ENCODE data around the gene EHD4.

The EHD4 gene

DNA sequence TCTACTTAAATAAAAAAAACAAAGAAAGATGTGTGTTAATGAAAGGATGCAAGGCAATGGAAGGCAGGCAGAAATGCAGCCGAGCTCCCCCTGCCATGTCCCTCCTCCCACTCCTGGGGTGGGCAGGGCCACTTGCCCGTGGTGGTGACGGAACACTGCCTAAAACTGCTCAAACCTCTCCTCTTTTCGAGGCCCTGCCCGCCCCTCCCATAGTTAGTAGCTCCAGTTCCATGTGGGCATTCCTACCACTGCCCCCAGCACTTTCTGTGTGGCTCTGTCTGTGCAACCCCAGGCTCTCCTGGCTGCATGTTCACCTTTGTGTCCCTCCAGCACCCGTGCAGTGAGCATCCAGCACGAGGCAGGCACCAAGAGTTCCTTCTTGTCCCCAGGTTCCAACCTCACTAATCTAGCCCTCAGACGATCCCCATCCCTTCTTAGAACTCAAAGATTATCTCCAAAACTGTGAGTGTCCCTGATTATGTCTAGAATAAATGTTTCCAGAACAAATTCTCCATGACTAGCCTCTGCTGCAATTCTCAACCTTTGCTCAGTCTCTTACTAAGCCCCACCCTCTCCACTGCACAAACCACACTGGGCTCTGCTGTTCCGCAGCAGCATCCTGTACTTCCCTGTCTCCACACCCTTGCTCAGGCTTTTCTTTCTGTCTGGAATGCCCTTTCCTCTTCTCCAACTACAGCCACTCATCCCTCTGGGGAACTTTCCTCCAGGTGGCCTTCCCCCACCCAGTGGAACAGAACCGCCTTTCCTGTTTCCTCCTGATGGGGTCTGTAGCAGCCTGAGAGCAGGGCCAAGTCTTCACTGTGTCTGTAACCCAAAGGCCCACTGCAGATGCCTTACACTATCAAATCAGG lies 45.9 kb downstream of the EHD4 start:
- Histone ChIP-seq H3K4me3 (ENCODE audit: extremely low read depth, insufficient read depth, low read length, poor library complexity, severe bottlenecking) (no peak overlapping the region), H3K4me1 (ENCODE audit: control insufficient read depth, insufficient read depth, low read length, poor library complexity, severe bottlenecking) (peaks cover 25% of the 10 kb centered on the region), H3K9me3 (ENCODE audit: control insufficient read depth, low read length) (no peaks in the 10 kb centered on the region), H3K36me3 (ENCODE audit: control insufficient read depth, insufficient read depth, low read length) (peaks cover 36% of the 10 kb centered on the region), H3K27ac (ENCODE audit: low read depth, low read length, severe bottlenecking) (no peak overlapping the region)
- 91% methylated on average over 8 of the region's 10 CpGs for WGBS, 2 experiments (ENCODE audit: insufficient coverage in 2 of 2)

GRCh38 chr15:41925086-41925608 lies 47.2 kb downstream of the EHD4 start:
- Histone ChIP-seq H3K36me3 (ENCODE audit: control insufficient read depth, insufficient read depth, low read length) (peaks cover 38% of the 10 kb centered on the region), H3K27ac (ENCODE audit: low read depth, low read length, severe bottlenecking) (no peak overlapping the region), H3K9me3 (ENCODE audit: control insufficient read depth, low read length) (no peaks in the 10 kb centered on the region), H3K4me1 (ENCODE audit: control insufficient read depth, insufficient read depth, low read length, poor library complexity, severe bottlenecking) (peaks cover 32% of the 10 kb centered on the region), H3K4me3 (ENCODE audit: extremely low read depth, insufficient read depth, low read length, poor library complexity, severe bottlenecking) (no peak overlapping the region)
- 96 to 97% methylated on average over 4 of the region's 7 CpGs for WGBS, 2 experiments (ENCODE audit: insufficient coverage in 2 of 2)

DNA sequence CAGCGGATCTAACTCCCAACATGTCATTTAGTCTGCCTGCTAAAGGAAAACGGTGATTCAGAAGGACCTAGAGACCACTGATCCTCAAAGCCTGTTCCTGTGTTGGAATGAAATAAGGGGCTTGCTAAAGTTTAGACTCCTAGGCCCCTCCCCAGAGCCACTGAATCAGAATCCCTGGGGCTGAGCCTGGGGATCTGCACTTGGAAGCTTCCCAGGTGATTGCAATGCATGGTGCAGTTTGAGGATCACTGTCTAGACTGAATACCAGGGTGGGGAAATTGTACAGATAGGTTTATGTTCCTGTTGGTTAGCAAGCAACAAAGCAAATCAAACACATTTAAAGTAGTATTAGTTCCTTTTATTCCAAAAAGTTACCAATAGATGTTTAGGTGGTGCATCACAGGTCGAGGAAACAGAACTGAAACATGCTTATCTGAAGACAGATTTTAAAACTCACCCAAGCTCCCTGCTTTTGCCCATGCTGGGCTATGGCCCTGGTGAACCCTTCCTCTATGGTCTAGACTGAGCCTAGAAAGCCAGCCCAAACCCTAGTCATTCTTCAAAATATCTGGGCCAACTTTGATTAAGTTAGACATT lies 48.9 kb downstream of the EHD4 start:
- Histone ChIP-seq H3K4me1 (ENCODE audit: control insufficient read depth, insufficient read depth, low read length, poor library complexity, severe bottlenecking) (peaks cover 25% of the 10 kb centered on the region), H3K36me3 (ENCODE audit: control insufficient read depth, insufficient read depth, low read length) (peaks cover 49% of the 10 kb centered on the region), H3K27ac (ENCODE audit: low read depth, low read length, severe bottlenecking) (no peak overlapping the region), H3K9me3 (ENCODE audit: control insufficient read depth, low read length) (no peaks in the 10 kb centered on the region), H3K4me3 (ENCODE audit: extremely low read depth, insufficient read depth, low read length, poor library complexity, severe bottlenecking) (no peak overlapping the region)
- 71 to 94% methylated on average over 1 to 2 of the region's 3 CpGs for WGBS, 2 experiments (ENCODE audit: insufficient coverage in 2 of 2)

- H3K4me1 ChIP-seq (ENCODE audit: control insufficient read depth, insufficient read depth, low read length, poor library complexity, severe bottlenecking), result peaks cover 22% of the 10 kb centered on the region
- WGBS, 2 experiments (ENCODE audit: insufficient coverage in 2 of 2), result 93 to 94% methylated on average over 5 to 9 of the region's 9 CpGs
- peaks cover 52% of the 10 kb centered on the region for H3K36me3 ChIP-seq (ENCODE audit: control insufficient read depth, insufficient read depth, low read length)
- H3K4me3 ChIP-seq (ENCODE audit: extremely low read depth, insufficient read depth, low read length, poor library complexity, severe bottlenecking), result no peak overlapping the region
- H3K27ac ChIP-seq (ENCODE audit: low read depth, low read length, severe bottlenecking), result no peak overlapping the region
- no peaks in the 10 kb centered on the region for H3K9me3 ChIP-seq (ENCODE audit: control insufficient read depth, low read length)
Measured at GRCh38 chr15:41922353-41922752, 50.0 kb downstream of the EHD4 start.

- Histone ChIP-seq H3K27ac (ENCODE audit: low read depth, low read length, severe bottlenecking) (peak overlapping the region; percentile 3), H3K9me3 (ENCODE audit: control insufficient read depth, low read length) (no peaks in the 10 kb centered on the region), H3K4me3 (ENCODE audit: extremely low read depth, insufficient read depth, low read length, poor library complexity, severe bottlenecking) (no peak overlapping the region), H3K36me3 (ENCODE audit: control insufficient read depth, insufficient read depth, low read length) (peaks cover 52% of the 10 kb centered on the region), H3K4me1 (ENCODE audit: control insufficient read depth, insufficient read depth, low read length, poor library complexity, severe bottlenecking) (peaks cover 20% of the 10 kb centered on the region)
- WGBS, 2 experiments (ENCODE audit: insufficient coverage in 2 of 2), result 81 to 90% methylated on average over 3 of the region's 5 CpGs
Measured at GRCh38 chr15:41921639-41922038, 50.7 kb downstream of the EHD4 start.

DNA sequence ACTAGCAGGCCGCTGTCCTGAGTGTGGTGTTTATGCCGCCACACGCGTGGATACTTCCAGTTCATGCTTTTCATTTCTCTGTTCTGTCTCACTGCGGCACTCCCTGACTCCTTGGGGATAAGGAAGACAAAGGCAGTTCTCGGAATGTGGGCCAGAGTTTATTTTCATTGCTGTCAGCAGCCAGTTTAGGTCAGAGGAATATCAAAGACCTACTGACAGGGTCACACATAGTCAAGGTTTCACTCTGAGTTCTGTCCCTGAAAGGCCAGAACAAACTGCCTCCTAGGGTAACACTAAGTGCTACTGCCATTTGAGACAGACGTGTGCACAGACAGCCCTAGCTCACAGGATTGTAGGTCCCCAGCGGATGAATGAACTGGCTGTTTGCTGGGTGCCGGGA lies 51.2 kb downstream of the EHD4 start:
- Histone ChIP-seq H3K9me3 (ENCODE audit: control insufficient read depth, low read length) (no peaks in the 10 kb centered on the region), H3K27ac (ENCODE audit: low read depth, low read length, severe bottlenecking) (no peak overlapping the region), H3K4me3 (ENCODE audit: extremely low read depth, insufficient read depth, low read length, poor library complexity, severe bottlenecking) (no peak overlapping the region), H3K36me3 (ENCODE audit: control insufficient read depth, insufficient read depth, low read length) (peaks cover 57% of the 10 kb centered on the region), H3K4me1 (ENCODE audit: control insufficient read depth, insufficient read depth, low read length, poor library complexity, severe bottlenecking) (peaks cover 20% of the 10 kb centered on the region)
- 91 to 94% methylated on average over 7 to 9 of the region's 9 CpGs for WGBS, 2 experiments (ENCODE audit: insufficient coverage in 2 of 2)

- H3K4me3 ChIP-seq (ENCODE audit: extremely low read depth, insufficient read depth, low read length, poor library complexity, severe bottlenecking), result no peak overlapping the region
- H3K9me3 ChIP-seq (ENCODE audit: control insufficient read depth, low read length), result no peaks in the 10 kb centered on the region
- H3K27ac ChIP-seq (ENCODE audit: low read depth, low read length, severe bottlenecking), result no peak overlapping the region
- peaks cover 55% of the 10 kb centered on the region for H3K36me3 ChIP-seq (ENCODE audit: control insufficient read depth, insufficient read depth, low read length)
- peaks cover 20% of the 10 kb centered on the region for H3K4me1 ChIP-seq (ENCODE audit: control insufficient read depth, insufficient read depth, low read length, poor library complexity, severe bottlenecking)
- 50 to 60% methylated on average over 1 of the region's 3 CpGs for WGBS, 2 experiments (ENCODE audit: insufficient coverage in 2 of 2)
Measured at GRCh38 chr15:41919954-41920538, 52.3 kb downstream of the EHD4 start.

- H3K36me3 ChIP-seq (ENCODE audit: control insufficient read depth, insufficient read depth, low read length), result peaks cover 48% of the 10 kb centered on the region
- WGBS, 2 experiments (ENCODE audit: insufficient coverage in 2 of 2), result 95% methylated on average over 28 to 30 of the region's 30 CpGs
- H3K27ac ChIP-seq (ENCODE audit: low read depth, low read length, severe bottlenecking), result no peak overlapping the region
- no peak overlapping the region for H3K4me3 ChIP-seq (ENCODE audit: extremely low read depth, insufficient read depth, low read length, poor library complexity, severe bottlenecking)
- no peaks in the 10 kb centered on the region for H3K9me3 ChIP-seq (ENCODE audit: control insufficient read depth, low read length)
- H3K4me1 ChIP-seq (ENCODE audit: control insufficient read depth, insufficient read depth, low read length, poor library complexity, severe bottlenecking), result peaks cover 20% of the 10 kb centered on the region
Measured at GRCh38 chr15:41919201-41919820, 53.0 kb downstream of the EHD4 start.

DNA sequence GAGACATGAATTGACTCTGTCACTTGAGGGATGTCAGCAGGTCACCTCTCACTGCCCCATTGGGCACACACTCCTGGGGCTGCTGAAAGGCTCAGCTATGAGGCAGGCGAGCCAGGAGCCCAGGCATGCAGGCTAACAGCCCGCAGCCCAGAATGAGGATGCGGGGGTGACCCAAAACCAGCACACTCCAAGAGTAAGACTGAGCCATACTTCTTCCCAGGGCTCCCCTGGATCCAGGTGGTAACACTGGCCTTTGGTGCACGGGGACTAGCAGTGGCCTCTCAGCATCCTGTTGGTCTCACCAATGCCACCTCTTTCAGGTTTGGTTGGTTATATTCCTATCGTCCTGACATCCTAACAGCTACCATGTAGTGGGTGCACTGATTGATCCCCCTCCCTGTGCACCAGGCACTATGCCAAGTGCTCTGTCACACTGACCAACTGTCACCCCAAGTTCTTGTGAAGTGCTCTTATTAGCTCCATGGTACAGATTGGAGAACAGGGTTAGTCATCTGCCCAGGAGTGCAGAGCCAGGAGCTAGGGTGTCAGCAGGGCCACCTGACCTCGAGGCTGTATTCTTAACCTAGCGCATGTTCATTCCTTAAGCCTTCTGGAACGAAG lies 53.7 kb downstream of the EHD4 start:
- Histone ChIP-seq H3K4me1 (ENCODE audit: control insufficient read depth, insufficient read depth, low read length, poor library complexity, severe bottlenecking) (peaks cover 20% of the 10 kb centered on the region), H3K9me3 (ENCODE audit: control insufficient read depth, low read length) (no peaks in the 10 kb centered on the region), H3K4me3 (ENCODE audit: extremely low read depth, insufficient read depth, low read length, poor library complexity, severe bottlenecking) (no peak overlapping the region), H3K36me3 (ENCODE audit: control insufficient read depth, insufficient read depth, low read length) (peaks cover 48% of the 10 kb centered on the region), H3K27ac (ENCODE audit: low read depth, low read length, severe bottlenecking) (no peak overlapping the region)
- WGBS, 2 experiments (ENCODE audit: insufficient coverage in 2 of 2), result 93 to 94% methylated on average over 8 of the region's 8 CpGs

DNA sequence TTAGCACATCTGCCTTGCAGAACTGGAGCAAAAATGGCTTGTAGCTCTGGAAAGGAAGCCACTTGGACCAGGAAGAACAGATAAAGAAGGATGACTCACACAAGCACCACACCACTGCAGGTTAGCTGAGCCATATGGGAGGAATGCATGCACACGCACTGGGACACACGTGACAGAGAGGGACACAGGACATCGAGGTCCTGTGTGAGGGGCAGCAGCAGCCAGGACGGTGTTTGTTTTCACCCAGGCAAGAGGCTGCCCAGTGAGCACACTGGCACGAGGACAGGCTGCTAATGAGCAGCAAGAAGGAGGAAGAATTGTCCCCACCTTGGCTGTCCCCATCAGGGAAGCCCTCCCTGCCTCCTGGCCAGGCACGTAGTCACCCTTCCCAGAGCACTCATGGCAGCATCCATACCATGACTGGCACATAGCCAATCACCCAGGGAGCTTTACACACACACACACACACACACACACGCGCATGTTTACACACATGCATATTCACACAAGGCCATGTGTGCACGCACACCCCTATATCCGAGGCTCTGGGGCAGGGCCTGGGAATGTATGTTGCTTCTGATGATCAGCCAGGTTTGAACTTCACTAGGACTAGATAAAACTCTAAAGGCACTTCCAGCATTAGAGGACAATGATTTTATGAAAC lies 54.5 kb downstream of the EHD4 start:
- 85 to 93% methylated on average over 7 to 8 of the region's 10 CpGs for WGBS, 2 experiments (ENCODE audit: insufficient coverage in 2 of 2)
- Histone ChIP-seq H3K9me3 (ENCODE audit: control insufficient read depth, low read length) (no peaks in the 10 kb centered on the region), H3K4me3 (ENCODE audit: extremely low read depth, insufficient read depth, low read length, poor library complexity, severe bottlenecking) (no peak overlapping the region), H3K36me3 (ENCODE audit: control insufficient read depth, insufficient read depth, low read length) (peaks cover 55% of the 10 kb centered on the region), H3K4me1 (ENCODE audit: control insufficient read depth, insufficient read depth, low read length, poor library complexity, severe bottlenecking) (peaks cover 20% of the 10 kb centered on the region), H3K27ac (ENCODE audit: low read depth, low read length, severe bottlenecking) (no peak overlapping the region)

All from mesodermal cell (in vitro differentiated cells).